Pons (tissue), 1 donor: ENCODE measurements around the gene EMP2.
"Not testable (repeated sequence)": the region's sequence is repeated elsewhere in the genome, so short reads cannot be mapped to it uniquely, and the experiment has no call there.

Experiments
- DNase-seq: peaks from one replicate; pipeline ENCODE4 v3.0.0-alpha.2; 2016; ENCODE audit warnings: low spot score

EMP2 gene

GRCh38 chr16:10578474-10579316 is 1.7 kb downstream of the EMP2 start:
- DNase-seq: no peak

- no peak for DNase-seq
Observed at GRCh38 chr16:10577305-10578202, 2.8 kb downstream of the EMP2 start.

GRCh38 chr16:10576390-10577304 is 3.8 kb downstream of the EMP2 start:
- DNase-seq: no peak

GRCh38 chr16:10575506-10576130 is 4.8 kb downstream of the EMP2 start:
- no peak for DNase-seq

GRCh38 chr16:10572611-10573010 is 7.8 kb downstream of the EMP2 start:
- no peak for DNase-seq

- DNase-seq: no peak
Observed at GRCh38 chr16:10571354-10571753, 9.0 kb downstream of the EMP2 start.

- DNase-seq: no peak
Observed at GRCh38 chr16:10569621-10570020, 10.8 kb downstream of the EMP2 start.

- no peak for DNase-seq
Observed at GRCh38 chr16:10566613-10567012, 13.8 kb downstream of the EMP2 start.

- no peak for DNase-seq
Observed at GRCh38 chr16:10565167-10565566, 15.2 kb downstream of the EMP2 start.

GRCh38 chr16:10564591-10564990 is 15.8 kb downstream of the EMP2 start:
- no peak for DNase-seq

- DNase-seq: no peak
Observed at GRCh38 chr16:10562361-10562899, 18.0 kb downstream of the EMP2 start.

GRCh38 chr16:10561425-10561824 is 19.0 kb downstream of the EMP2 start:
- DNase-seq: no peak

- DNase-seq: peak; percentile 44
Observed at GRCh38 chr16:10561001-10561400, 19.4 kb downstream of the EMP2 start.

- DNase-seq: not testable (repeated sequence)
Observed at GRCh38 chr16:10559792-10560191, 20.6 kb downstream of the EMP2 start.

GRCh38 chr16:10558746-10559641 is 21.4 kb downstream of the EMP2 start:
- DNase-seq: peak; percentile 58

- DNase-seq: no peak
Observed at GRCh38 chr16:10558305-10558704, 22.1 kb downstream of the EMP2 start.

- no peak for DNase-seq
Observed at GRCh38 chr16:10557750-10558149, 22.6 kb downstream of the EMP2 start.

- DNase-seq: no peak
Observed at GRCh38 chr16:10556236-10556635, 24.2 kb downstream of the EMP2 start.

GRCh38 chr16:10554569-10554968 is 25.8 kb downstream of the EMP2 start:
- DNase-seq: no peak

- DNase-seq: peak; percentile 57
Observed at GRCh38 chr16:10552998-10553491, 27.4 kb downstream of the EMP2 start.
